Caco-2 (cell line): ENCODE results near the gene EFTUD2. TPM values are rescaled to one million over a fixed set of nuclear protein-coding genes. Genes with fewer than 3 reads are reported as not detected.

Source experiments
- BruUV-seq: library from RNA; stranded (reverse); fragments of 400-500 nt; replicated peaks from 2 replicates; lab custom pipeline; 2021; lab: Mats Ljungman, UMichigan
- CTCF ChIA-PET: fragments of 300-600 bp; sonication (Branson Sonifier 250); formaldehyde crosslinking; loops from one replicate; lab custom pipeline; 2022; ENCODE audit warnings: antibody characterized with exemption; lab: Charles Lee
- POLR2A ChIA-PET: fragments of 300-600 bp; sonication (Branson Sonifier 250); formaldehyde crosslinking; loops from one replicate; lab custom pipeline; 2022; ENCODE audit warnings: antibody characterized with exemption; lab: Charles Lee
- DNase-seq, 2 experiments: peaks; one replicate each; pipeline versions ENCODE4 v3.0.0 to v3.0.0-alpha.2; 2020 to 2022
- H3K27me3 ChIP-seq: replicated peaks from 2 replicates; pipeline ENCODE4 v1.6.0; 2011; ENCODE audit warnings: low read length; ENCODE audit not compliant: control insufficient read depth, insufficient read depth
- H3K36me3 ChIP-seq: 2 replicates; pipeline ENCODE4 v1.5.1; 2011; ENCODE audit warnings: low read length; ENCODE audit not compliant: control insufficient read depth, insufficient read depth
- H3K4me1 ChIP-seq: fragments of 250-450 bp; sonication (Bioruptor Pico); 2 replicates; pipeline ENCODE4 v1.5.1; 2020; ENCODE audit warnings: mild to moderate bottlenecking
- H3K4me3 ChIP-seq: 2 replicates; pipeline ENCODE4 v1.5.1; 2011; ENCODE audit warnings: low read depth, mild to moderate bottlenecking, control low read depth, low read length
- H3K9me3 ChIP-seq: fragments of 250-450 bp; sonication (Bioruptor Pico); 2 replicates; pipeline ENCODE4 v1.5.1; 2020; ENCODE audit warnings: mild to moderate bottlenecking, moderate library complexity
- H3K27ac Mint-ChIP-seq: one replicate; pipeline ENCODE4 v1.8.0; 2022; ENCODE audit warnings: mixed read lengths; ENCODE audit not compliant: unreplicated experiment
- H3K27me3 Mint-ChIP-seq: one replicate; pipeline ENCODE4 v1.8.0; 2022; ENCODE audit warnings: mixed read lengths; ENCODE audit not compliant: insufficient read depth, unreplicated experiment
- H3K36me3 Mint-ChIP-seq: one replicate; pipeline ENCODE4 v1.8.0; 2022; ENCODE audit warnings: mild to moderate bottlenecking, mixed read lengths; ENCODE audit not compliant: insufficient read depth, unreplicated experiment
- H3K4me1 Mint-ChIP-seq: one replicate; pipeline ENCODE4 v1.8.0; 2022; ENCODE audit warnings: low read depth, mixed read lengths; ENCODE audit not compliant: unreplicated experiment
- H3K4me3 Mint-ChIP-seq: one replicate; pipeline ENCODE4 v1.8.0; 2022; ENCODE audit warnings: mild to moderate bottlenecking, moderate library complexity, mixed read lengths; ENCODE audit not compliant: unreplicated experiment
- H3K9me3 Mint-ChIP-seq: one replicate; pipeline ENCODE4 v1.8.0; 2022; ENCODE audit warnings: mixed read lengths; ENCODE audit not compliant: unreplicated experiment
- intact Hi-C: fragments of 100-400 bp; cut with micrococcal nuclease; formaldehyde crosslinking; loops from one replicate; pipeline ENCODE4 v1.10.0; 2022; ENCODE audit not compliant: unreplicated experiment
- total RNA-seq: library from RNA; stranded (reverse); gene quantifications from 2 replicates; pipeline ENCODE4 v1.2.3, GENCODE V29; 2022
- TF ChIP-seq, protein P1 (sequence below), 2 experiments: fragments of 200-600 bp in 1 of 2; IDR thresholded peaks; 1 replicate in 1 of 2; 2 replicates in 1 of 2; pipeline versions ENCODE4 v1.5.1 to v1.8.0; 2011 to 2022; ENCODE audit warnings: antibody characterized with exemption in 1 of 2, control low read depth in 1 of 2, inconsistent platforms in 1 of 2, low read depth in 1 of 2, low read length in 1 of 2, mild to moderate bottlenecking in 1 of 2, moderate library complexity in 1 of 2; ENCODE audit not compliant: insufficient read depth in 1 of 2, severe bottlenecking in 1 of 2, unreplicated experiment in 1 of 2

EFTUD2 gene
- total RNA-seq, 1 experiment from 2014 or later: 175 TPM

- Mint-ChIP-seq H3K27me3 (no peaks in the 10 kb centered on the region), H3K9me3 (no peaks in the 10 kb centered on the region), H3K36me3 (peaks cover 73% of the 10 kb centered on the region), H3K27ac (no peak overlapping the region), H3K4me3 (no peak overlapping the region), H3K4me1 (no peaks in the 10 kb centered on the region)
- H3K36me3 ChIP-seq: peaks cover 3% of the 10 kb centered on the region; the same call in 1 of the 2 replicates
- H3K4me3 ChIP-seq: no peak overlapping the region
- no TSS peak for BruUV-seq
- H3K9me3 ChIP-seq: no peaks in the 10 kb centered on the region
- TF ChIP-seq, protein P1, sequence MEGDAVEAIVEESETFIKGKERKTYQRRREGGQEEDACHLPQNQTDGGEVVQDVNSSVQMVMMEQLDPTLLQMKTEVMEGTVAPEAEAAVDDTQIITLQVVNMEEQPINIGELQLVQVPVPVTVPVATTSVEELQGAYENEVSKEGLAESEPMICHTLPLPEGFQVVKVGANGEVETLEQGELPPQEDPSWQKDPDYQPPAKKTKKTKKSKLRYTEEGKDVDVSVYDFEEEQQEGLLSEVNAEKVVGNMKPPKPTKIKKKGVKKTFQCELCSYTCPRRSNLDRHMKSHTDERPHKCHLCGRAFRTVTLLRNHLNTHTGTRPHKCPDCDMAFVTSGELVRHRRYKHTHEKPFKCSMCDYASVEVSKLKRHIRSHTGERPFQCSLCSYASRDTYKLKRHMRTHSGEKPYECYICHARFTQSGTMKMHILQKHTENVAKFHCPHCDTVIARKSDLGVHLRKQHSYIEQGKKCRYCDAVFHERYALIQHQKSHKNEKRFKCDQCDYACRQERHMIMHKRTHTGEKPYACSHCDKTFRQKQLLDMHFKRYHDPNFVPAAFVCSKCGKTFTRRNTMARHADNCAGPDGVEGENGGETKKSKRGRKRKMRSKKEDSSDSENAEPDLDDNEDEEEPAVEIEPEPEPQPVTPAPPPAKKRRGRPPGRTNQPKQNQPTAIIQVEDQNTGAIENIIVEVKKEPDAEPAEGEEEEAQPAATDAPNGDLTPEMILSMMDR (IDR thresholded peaks at IDR 0.05; ENCODE audit: insufficient read depth in 1 of 2, low read depth in 1 of 2, low read length in 1 of 2, severe bottlenecking in 1 of 2, unreplicated experiment in 1 of 2): peak; percentile 82 to 86
- peak; percentile 72 to 81 for DNase-seq
- ChIA-PET POLR2A (interaction anchor here (0.5 kb wide), 1 partner anchor 361 kb away, joined by 3 read pairs; no protein-coding TSS in a partner anchor), CTCF (interaction anchor here (1.6 to 4.1 kb wide), 3 partner anchors 11 to 90 kb away, joined by 3 to 23 read pairs (median 5); no protein-coding TSS in a partner anchor)
- H3K27me3 ChIP-seq: no peaks in the 10 kb centered on the region
- intact Hi-C loops: loop anchor here (1.0 to 5.0 kb wide), 3 partner anchors 86 to 333 kb away; no protein-coding TSS in a partner anchor
- no peaks in the 10 kb centered on the region for H3K4me1 ChIP-seq
Measured at GRCh38 chr17:44865231-44865660, 34.0 kb downstream of the EFTUD2 start.

- H3K36me3 Mint-ChIP-seq: peaks cover 78% of the 10 kb centered on the region
- no peaks in the 10 kb centered on the region for H3K9me3 Mint-ChIP-seq
- Histone ChIP-seq H3K4me3 (no peak overlapping the region), H3K27me3 (no peaks in the 10 kb centered on the region), H3K9me3 (no peaks in the 10 kb centered on the region), H3K36me3 (peaks cover 3% of the 10 kb centered on the region; the same call in 1 of the 2 replicates), H3K4me1 (no peaks in the 10 kb centered on the region)
- H3K27ac Mint-ChIP-seq: no peak overlapping the region
- CTCF ChIA-PET: interaction anchor here (1.6 to 3.3 kb wide), 3 partner anchors 12 to 89 kb away, joined by 3 to 14 read pairs (median 5); no protein-coding TSS in a partner anchor
- TF ChIP-seq, protein P1 (IDR thresholded peaks at IDR 0.05; ENCODE audit: insufficient read depth in 1 of 2, low read depth in 1 of 2, low read length in 1 of 2, severe bottlenecking in 1 of 2, unreplicated experiment in 1 of 2): no peak
- DNase-seq: no peak
- H3K4me3 Mint-ChIP-seq: no peak overlapping the region
- no TSS peak for BruUV-seq
- H3K4me1 Mint-ChIP-seq: no peaks in the 10 kb centered on the region
- intact Hi-C loops: loop anchor here (1.0 to 5.0 kb wide), 3 partner anchors 86 to 333 kb away; no protein-coding TSS in a partner anchor
- no peaks in the 10 kb centered on the region for H3K27me3 Mint-ChIP-seq
- POLR2A ChIA-PET: interaction anchor here (0.5 kb wide), 1 partner anchor 361 kb away, joined by 3 read pairs; no protein-coding TSS in a partner anchor
Measured at GRCh38 chr17:44864831-44865230, 34.4 kb downstream of the EFTUD2 start.

GRCh38 chr17:44863061-44863918, 36.0 kb downstream of the EFTUD2 start:
- Mint-ChIP-seq H3K36me3 (peaks cover 79% of the 10 kb centered on the region), H3K9me3 (no peaks in the 10 kb centered on the region), H3K27me3 (no peaks in the 10 kb centered on the region), H3K27ac (no peak overlapping the region), H3K4me3 (no peak overlapping the region), H3K4me1 (no peaks in the 10 kb centered on the region)
- intact Hi-C loops: no loop called here
- no peaks in the 10 kb centered on the region for H3K27me3 ChIP-seq
- BruUV-seq: no TSS peak
- H3K9me3 ChIP-seq: no peaks in the 10 kb centered on the region
- DNase-seq: no peak
- no peaks in the 10 kb centered on the region for H3K4me1 ChIP-seq
- ChIA-PET CTCF (interaction anchor here (1.6 to 3.3 kb wide), 3 partner anchors 13 to 88 kb away, joined by 3 to 14 read pairs (median 5); no protein-coding TSS in a partner anchor), POLR2A (no interaction called here)
- TF ChIP-seq, protein P1 (IDR thresholded peaks at IDR 0.05; ENCODE audit: insufficient read depth in 1 of 2, low read depth in 1 of 2, low read length in 1 of 2, severe bottlenecking in 1 of 2, unreplicated experiment in 1 of 2): no peak
- H3K4me3 ChIP-seq: no peak overlapping the region
- H3K36me3 ChIP-seq: peaks cover 3% of the 10 kb centered on the region; the same call in 1 of the 2 replicates
